HEK293T (cell line): ENCODE data around the gene MTA3.

ENCODE experiments used
- ARNT ChIP-seq: fragments of 450-650 bp; IDR thresholded peaks from 2 replicates; pipeline ENCODE4 v1.6.1; 2017; ENCODE audit warnings: mild to moderate bottlenecking
- ELF4 ChIP-seq: fragments of 450-650 bp; IDR thresholded peaks from 2 replicates; pipeline ENCODE4 v1.6.1; 2017; ENCODE audit warnings: antibody characterized with exemption
- FOXA1 ChIP-seq: fragments of 450-650 bp; IDR thresholded peaks from 2 replicates; pipeline ENCODE4 v1.6.1; 2016; ENCODE audit warnings: mild to moderate bottlenecking
- FOXK2 ChIP-seq: fragments of 450-650 bp; IDR thresholded peaks from 2 replicates; pipeline ENCODE4 v1.6.1; 2016; ENCODE audit warnings: mild to moderate bottlenecking
- FOXM1 ChIP-seq: fragments of 450-650 bp; IDR thresholded peaks from 2 replicates; pipeline ENCODE4 v1.6.1; 2017; ENCODE audit warnings: mild to moderate bottlenecking, borderline replicate concordance
- HDGF ChIP-seq: fragments of 450-650 bp; IDR thresholded peaks from 2 replicates; pipeline ENCODE4 v1.6.1; 2017; ENCODE audit warnings: antibody characterized with exemption, borderline replicate concordance
- L3MBTL2 ChIP-seq: fragments of 450-650 bp; conservative IDR thresholded peaks from 2 replicates; pipeline ENCODE4 v1.6.1; 2016; ENCODE audit warnings: mild to moderate bottlenecking
- LEF1 ChIP-seq: fragments of 450-650 bp; IDR thresholded peaks from 2 replicates; pipeline ENCODE4 v1.6.1; 2017; ENCODE audit warnings: mild to moderate bottlenecking, borderline replicate concordance
- SP1 ChIP-seq: fragments of 450-650 bp; IDR thresholded peaks from 2 replicates; pipeline ENCODE4 v1.6.1; 2017
- TARDBP ChIP-seq: fragments of 450-650 bp; IDR thresholded peaks from 2 replicates; pipeline ENCODE4 v1.6.1; 2016

GRCh38 chr2:42708179-42708578 lies 139.7 kb downstream of the MTA3 start:
- TF ChIP-seq FOXK2 (no peak), FOXA1 (no peak), HDGF (no peak), LEF1 (no peak), ELF4 (no peak), TARDBP (no peak), ARNT (no peak), FOXM1 (no peak), L3MBTL2 (no peak), SP1 (no peak)
